ENCODE results near the gene SLC25A44.

DNA sequence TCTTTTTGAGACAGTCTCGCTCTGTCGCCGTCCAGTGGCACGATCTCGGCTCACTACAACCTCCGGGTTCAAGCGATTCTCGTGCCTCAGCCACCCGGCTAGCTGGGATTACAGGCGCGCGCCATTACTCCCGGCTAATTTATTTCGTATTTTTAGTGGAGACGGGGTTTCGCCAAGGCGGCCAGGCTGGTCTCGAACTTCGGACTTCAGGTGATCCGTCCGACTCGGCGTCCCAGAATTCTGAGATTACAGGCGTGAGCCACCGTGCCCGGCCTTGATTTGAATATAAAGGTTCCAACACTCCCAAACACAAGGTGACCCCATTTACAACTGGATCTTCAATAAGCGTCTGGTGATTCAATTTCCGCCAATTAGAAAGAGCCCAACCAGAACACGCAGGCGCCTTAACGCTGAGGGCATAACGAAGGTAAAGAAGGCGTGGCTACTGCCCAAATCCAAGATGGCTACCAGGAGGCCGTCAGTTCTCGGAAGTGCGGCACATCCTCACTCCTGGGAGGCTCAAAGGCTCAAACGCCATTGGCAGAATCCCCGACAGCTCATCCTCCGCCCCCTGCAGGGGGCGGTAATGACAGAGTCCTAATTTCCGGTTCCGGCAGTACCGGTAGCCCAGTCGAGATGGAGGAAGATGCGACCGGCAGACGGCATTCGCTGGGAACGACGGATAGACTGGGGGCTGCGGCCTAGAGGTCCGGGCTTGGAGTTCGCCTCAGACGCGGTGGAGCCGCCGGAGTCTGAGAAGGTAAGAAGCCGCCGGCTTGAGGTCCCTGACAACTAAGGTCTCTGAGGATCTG, at the start of gene SLC25A44:
- peak; percentile 99 for TF ChIP-seq YY1 (IDR thresholded peaks at IDR 0.05; ENCODE audit: insufficient read depth, insufficient read length)
- TF ChIP-seq SUZ12 (IDR thresholded peaks at IDR 0.05; ENCODE audit: extremely low read depth, insufficient read depth, insufficient read length): no peak
